HG03520 (cell line): Measurements from ENCODE around the gene PSD.

Experiments
- ATAC-seq: cut with Tn5 transposase; IDR thresholded peaks from one replicate; pipeline ENCODE4 v1.9.1; 2021; ENCODE audit warnings: mild to moderate bottlenecking, moderate library complexity; ENCODE audit not compliant: unreplicated experiment

PSD gene

GRCh38 chr10:102393411-102394078, 25.0 kb downstream of the PSD start:
- no peak for ATAC-seq

GRCh38 chr10:102392306-102392705, 26.3 kb downstream of the PSD start:
- no peak for ATAC-seq

- no peak for ATAC-seq
Observed at GRCh38 chr10:102389894-102390293, 28.7 kb downstream of the PSD start.

- ATAC-seq, result no peak
Observed at GRCh38 chr10:102384606-102385429, 33.8 kb downstream of the PSD start.

- no peak for ATAC-seq
Observed at GRCh38 chr10:102384053-102384452, 34.5 kb downstream of the PSD start.

- no peak for ATAC-seq
Observed at GRCh38 chr10:102382871-102383270, 35.7 kb downstream of the PSD start.

- ATAC-seq, result no peak
Observed at GRCh38 chr10:102381983-102382382, 36.6 kb downstream of the PSD start.

GRCh38 chr10:102379383-102379782, 39.2 kb downstream of the PSD start:
- no peak for ATAC-seq

- ATAC-seq, result no peak
Observed at GRCh38 chr10:102376901-102377300, 41.7 kb downstream of the PSD start.

- ATAC-seq, result no peak
Observed at GRCh38 chr10:102375867-102376266, 42.7 kb downstream of the PSD start.

GRCh38 chr10:102375250-102375649, 43.3 kb downstream of the PSD start:
- ATAC-seq, result no peak

GRCh38 chr10:102371295-102371694, 47.3 kb downstream of the PSD start:
- ATAC-seq, result no peak

- ATAC-seq, result no peak
Observed at GRCh38 chr10:102368077-102368476, 50.5 kb downstream of the PSD start.

- no peak for ATAC-seq
Observed at GRCh38 chr10:102367441-102367840, 51.1 kb downstream of the PSD start.

- no peak for ATAC-seq
Observed at GRCh38 chr10:102358712-102359382, 59.7 kb downstream of the PSD start.

GRCh38 chr10:102354451-102354850, 64.1 kb downstream of the PSD start:
- ATAC-seq, result no peak
